Measurements from ENCODE around the gene CNRIP1. TPM values are rescaled to one million over a fixed set of nuclear protein-coding genes. Genes with fewer than 3 reads are reported as not detected.

CNRIP1 gene, protein sequence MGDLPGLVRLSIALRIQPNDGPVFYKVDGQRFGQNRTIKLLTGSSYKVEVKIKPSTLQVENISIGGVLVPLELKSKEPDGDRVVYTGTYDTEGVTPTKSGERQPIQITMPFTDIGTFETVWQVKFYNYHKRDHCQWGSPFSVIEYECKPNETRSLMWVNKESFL
- total RNA-seq: 10 to 100 TPM; 16.9 to 59.1 (median 40.2) TPM

- Histone ChIP-seq H3K4me1 (replicated peaks in 1 of 2) (peaks cover 0 to 9% of the 10 kb centered on the region in 2 donors), H3K27ac (peak within 1 kb of the TSS; percentile 90 to 91), H3K4me3 (peak within 1 kb of the TSS; percentile 52 to 74 (median 71))
- peak; percentile 64 to 82 (median 78) for ATAC-seq (replicated peaks in 6 of 8)
- 0% methylated on average over 1 to 3 of the region's 64 CpGs; no CpG with 5 or more reads in 5 of the 10 experiments for WGBS, 10 experiments
- in situ Hi-C loops (cut with MboI; ENCODE audit: low pct_unique_long_range_greater_than_20kb in 2 of 9, low sequenced_read_pairs in 9 of 9, unreplicated experiment in 9 of 9): loop anchor here in 1 of 9 experiments (25.0 kb wide), 1 partner anchor 118 kb away; no protein-coding TSS in a partner anchor
These were observed at the start of gene CNRIP1 for GRCh38 chr2:68319398-68320117. CNRIP1 (minus strand) TSS chr2:68319949; CDS start chr2:68319400, 549 bp downstream.

DNA sequence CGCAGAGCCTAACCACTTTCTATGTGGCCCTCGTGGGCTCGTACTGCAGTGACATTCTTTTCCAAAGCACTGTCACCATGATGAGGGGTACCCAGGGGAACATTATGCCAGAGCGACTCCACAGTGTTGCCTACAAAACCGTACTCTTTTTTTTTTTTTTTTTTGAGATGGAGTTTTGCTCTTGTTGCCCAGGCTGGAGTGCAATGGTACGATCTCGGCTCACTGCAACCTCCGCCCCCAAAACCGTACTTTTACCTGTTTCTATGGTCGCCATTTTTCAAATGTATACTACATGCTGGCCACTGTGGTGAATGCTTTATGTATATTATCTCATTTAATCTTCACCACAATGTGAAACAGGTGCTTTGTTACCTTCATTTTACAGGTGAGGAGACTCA is 49.6 kb upstream of the CNRIP1 start:
- no peak for ATAC-seq (replicated peaks in 6 of 8)

DNA sequence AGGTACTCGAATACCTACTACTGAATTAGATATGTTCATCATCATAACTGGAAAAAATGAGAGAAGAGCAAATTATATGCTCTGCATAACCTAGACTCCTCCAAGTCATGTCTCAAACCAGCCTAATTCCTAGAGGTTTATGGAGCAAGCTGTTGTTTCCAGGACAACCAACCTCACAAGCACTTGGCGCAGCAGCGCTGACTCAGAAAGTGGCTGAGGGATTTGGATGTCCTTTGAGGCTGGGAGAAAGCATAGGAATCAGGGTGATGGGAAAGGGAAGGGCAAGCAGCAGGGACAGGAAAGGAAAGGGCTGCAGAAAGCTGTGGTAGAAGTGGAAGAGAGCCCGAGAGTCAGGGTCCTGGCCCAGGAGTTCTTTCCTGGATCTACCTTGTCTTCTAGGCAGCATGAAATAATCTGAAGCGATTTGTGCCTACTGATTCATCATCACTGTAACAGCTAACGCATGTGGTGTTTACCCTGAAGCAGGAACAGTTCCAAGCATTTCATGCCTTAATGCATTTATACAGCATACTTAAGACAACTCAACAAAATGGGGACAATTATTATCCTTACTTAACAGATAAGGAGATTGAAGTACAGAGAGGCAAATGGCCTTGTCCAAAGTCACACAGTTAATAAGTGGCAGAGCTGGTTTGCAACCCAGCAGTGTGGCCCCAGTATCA is 49.0 kb upstream of the CNRIP1 start:
- Histone ChIP-seq H3K4me3 (no peak overlapping the region), H3K4me1 (replicated peaks in 1 of 2) (peaks cover 6 to 10% of the 10 kb centered on the region in 2 donors), H3K27ac (no peak overlapping the region)
- ATAC-seq (replicated peaks in 6 of 8): peak; percentile 25 to 99 (median 94)
- in situ Hi-C loops (cut with MboI; ENCODE audit: low pct_unique_long_range_greater_than_20kb in 2 of 9, low sequenced_read_pairs in 9 of 9, unreplicated experiment in 9 of 9): loop anchor here in 1 of 9 experiments (10.0 kb wide), 1 partner anchor 66 kb away; no protein-coding TSS in a partner anchor
- WGBS, 10 experiments: 48 to 100% (median 82%) methylated on average over 1 to 4 of the region's 6 CpGs; no CpG with 5 or more reads in 2 of the 10 experiments

More for the DNA sequence above, 49.6 kb upstream of the CNRIP1 start:
- WGBS, 10 experiments: 60 to 100% (median 80%) methylated on average over 1 to 9 of the region's 10 CpGs
- H3K4me3 ChIP-seq: no peak overlapping the region
- in situ Hi-C loops (cut with MboI; ENCODE audit: low pct_unique_long_range_greater_than_20kb in 2 of 9, low sequenced_read_pairs in 9 of 9, unreplicated experiment in 9 of 9): loop anchor here in 1 of 9 experiments (10.0 kb wide), 1 partner anchor 65 kb away; no protein-coding TSS in a partner anchor
- no peak overlapping the region for H3K27ac ChIP-seq
- H3K4me1 ChIP-seq (replicated peaks in 1 of 2): peaks cover 6 to 10% of the 10 kb centered on the region in 2 donors

DNA sequence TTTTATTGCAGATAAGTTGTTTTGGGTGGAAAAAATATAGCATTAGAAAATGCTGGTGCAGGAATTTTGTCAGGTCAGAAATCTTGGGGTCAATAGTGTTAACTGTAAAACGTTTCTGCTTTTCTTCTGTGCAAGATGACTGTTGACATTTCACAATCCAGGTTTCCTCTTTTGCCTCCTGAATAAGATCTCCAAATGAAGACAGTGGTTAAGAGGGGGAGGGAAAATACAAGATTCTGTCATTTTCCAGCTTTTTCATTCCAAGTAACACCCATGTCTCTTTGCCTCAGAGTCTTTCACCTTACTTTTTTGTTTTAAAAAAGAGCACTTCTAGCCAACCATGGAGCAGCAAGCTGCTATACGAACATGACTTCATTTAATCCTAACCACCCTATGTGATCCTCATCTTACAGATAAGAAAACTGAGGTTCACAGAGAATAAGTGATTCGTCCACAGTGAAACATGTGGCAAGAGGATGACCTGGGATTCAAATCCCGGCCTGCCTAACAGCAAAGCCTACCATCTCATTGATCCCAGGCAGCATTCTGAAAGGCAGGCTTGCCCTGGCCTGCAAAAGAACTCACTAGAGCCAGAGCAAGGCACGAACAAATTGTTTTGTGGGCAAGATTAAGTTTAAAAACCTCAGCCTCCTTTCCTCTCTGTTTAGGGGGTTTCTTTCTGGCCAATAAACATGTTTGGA is 48.4 kb upstream of the CNRIP1 start:
- Histone ChIP-seq H3K4me1 (replicated peaks in 1 of 2) (peaks cover 6 to 10% of the 10 kb centered on the region in 2 donors), H3K27ac (no peak overlapping the region), H3K4me3 (no peak overlapping the region)
- in situ Hi-C loops (cut with MboI; ENCODE audit: low pct_unique_long_range_greater_than_20kb in 2 of 9, low sequenced_read_pairs in 9 of 9, unreplicated experiment in 9 of 9): loop anchor here in 1 of 9 experiments (10.0 kb wide), 1 partner anchor 67 kb away; no protein-coding TSS in a partner anchor
- 13 to 100% (median 44%) methylated on average over 1 to 5 of the region's 5 CpGs; no CpG with 5 or more reads in 1 of the 10 experiments for WGBS, 10 experiments
- peak in 6 of 8 experiments; percentile 7 to 48 (median 20) for ATAC-seq (replicated peaks in 6 of 8)

GRCh38 chr2:68366083-68366560 is 46.4 kb upstream of the CNRIP1 start:
- in situ Hi-C loops (cut with MboI; ENCODE audit: low pct_unique_long_range_greater_than_20kb in 2 of 9, low sequenced_read_pairs in 9 of 9, unreplicated experiment in 9 of 9): loop anchor here in 1 of 9 experiments (10.0 kb wide), 1 partner anchor 69 kb away; no protein-coding TSS in a partner anchor
- 32 to 100% (median 80%) methylated on average over 1 to 4 of the region's 4 CpGs; no CpG with 5 or more reads in 1 of the 10 experiments for WGBS, 10 experiments
- ATAC-seq (replicated peaks in 6 of 8): no peak

GRCh38 chr2:68365087-68365486 is 45.3 kb upstream of the CNRIP1 start, which contains the start of gene PLEK:
PLEK (plus strand) TSS chr2:68365282; CDS start chr2:68365352, 70 bp downstream.
- Histone ChIP-seq H3K27ac (no peak within 1 kb of the TSS), H3K4me3 (no peak within 1 kb of the TSS), H3K4me1 (replicated peaks in 1 of 2) (peaks cover 6 to 10% of the 10 kb centered on the region in 2 donors)
- in situ Hi-C loops (cut with MboI; ENCODE audit: low pct_unique_long_range_greater_than_20kb in 2 of 9, low sequenced_read_pairs in 9 of 9, unreplicated experiment in 9 of 9): loop anchor here in 1 of 9 experiments (10.0 kb wide), 1 partner anchor 70 kb away; no protein-coding TSS in a partner anchor
- no peak for ATAC-seq (replicated peaks in 6 of 8)
- 90 to 100% (median 96%) methylated on average over 1 to 5 of the region's 7 CpGs; no CpG with 5 or more reads in 2 of the 10 experiments for WGBS, 10 experiments

More at GRCh38 chr2:68366083-68366560, 46.4 kb upstream of the CNRIP1 start:
- Histone ChIP-seq H3K4me1 (replicated peaks in 1 of 2) (peaks cover 6 to 10% of the 10 kb centered on the region in 2 donors), H3K27ac (no peak overlapping the region), H3K4me3 (no peak overlapping the region)

GRCh38 chr2:68363721-68364120 is 44.0 kb upstream of the CNRIP1 start:
- WGBS, 10 experiments: 79 to 100% (median 97%) methylated on average over 2 to 4 of the region's 4 CpGs; no CpG with 5 or more reads in 1 of the 10 experiments
- H3K4me3 ChIP-seq: no peak overlapping the region
- no peak for ATAC-seq (replicated peaks in 6 of 8)
- in situ Hi-C loops (cut with MboI; ENCODE audit: low pct_unique_long_range_greater_than_20kb in 2 of 9, low sequenced_read_pairs in 9 of 9, unreplicated experiment in 9 of 9): loop anchor here in 1 of 9 experiments (10.0 kb wide), 1 partner anchor 71 kb away; no protein-coding TSS in a partner anchor
- no peak overlapping the region for H3K27ac ChIP-seq
- H3K4me1 ChIP-seq (replicated peaks in 1 of 2): peaks cover 6 to 7% of the 10 kb centered on the region in 2 donors

- Histone ChIP-seq H3K4me1 (replicated peaks in 1 of 2) (peaks cover 3 to 5% of the 10 kb centered on the region in 2 donors), H3K4me3 (no peak overlapping the region), H3K27ac (no peak overlapping the region)
- ATAC-seq (replicated peaks in 6 of 8): no peak
- in situ Hi-C loops (cut with MboI; ENCODE audit: low pct_unique_long_range_greater_than_20kb in 2 of 9, low sequenced_read_pairs in 9 of 9, unreplicated experiment in 9 of 9): loop anchor here in 1 of 9 experiments (10.0 kb wide), 1 partner anchor 72 kb away; no protein-coding TSS in a partner anchor
- 67 to 100% (median 92%) methylated on average over 1 to 7 of the region's 7 CpGs; no CpG with 5 or more reads in 1 of the 10 experiments for WGBS, 10 experiments
These were observed 43.0 kb upstream of the CNRIP1 start for GRCh38 chr2:68362749-68363148.

DNA sequence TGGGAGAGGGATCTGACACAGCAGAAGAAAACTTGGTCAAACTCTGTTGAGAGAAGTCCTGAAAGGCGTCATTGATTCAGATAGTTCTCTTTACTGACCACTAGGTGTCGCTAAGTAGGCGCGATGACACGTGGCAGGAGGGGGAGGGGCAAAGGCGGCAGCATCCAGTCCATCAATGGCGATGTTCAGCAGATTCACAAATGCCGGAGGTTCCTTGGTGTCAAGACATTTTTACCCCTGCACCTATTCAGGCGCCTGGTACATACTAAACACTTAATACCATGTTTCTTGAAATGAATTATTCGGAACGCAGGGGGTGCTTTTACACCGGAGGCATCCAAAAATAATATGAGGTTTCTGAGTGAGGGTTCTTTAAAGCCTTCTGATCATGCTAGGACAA is 42.3 kb upstream of the CNRIP1 start:
- in situ Hi-C loops (cut with MboI; ENCODE audit: low pct_unique_long_range_greater_than_20kb in 2 of 9, low sequenced_read_pairs in 9 of 9, unreplicated experiment in 9 of 9): loop anchor here in 1 of 9 experiments (10.0 kb wide), 1 partner anchor 73 kb away; no protein-coding TSS in a partner anchor
- Histone ChIP-seq H3K4me1 (replicated peaks in 1 of 2) (peaks cover 8 to 10% of the 10 kb centered on the region in 2 donors), H3K4me3 (no peak overlapping the region), H3K27ac (no peak overlapping the region)
- ATAC-seq (replicated peaks in 6 of 8): peak in 3 of 8 experiments; percentile 64 to 72 (median 69)
- 10 to 100% (median 48%) methylated on average over 1 to 12 of the region's 12 CpGs; no CpG with 5 or more reads in 1 of the 10 experiments for WGBS, 10 experiments

DNA sequence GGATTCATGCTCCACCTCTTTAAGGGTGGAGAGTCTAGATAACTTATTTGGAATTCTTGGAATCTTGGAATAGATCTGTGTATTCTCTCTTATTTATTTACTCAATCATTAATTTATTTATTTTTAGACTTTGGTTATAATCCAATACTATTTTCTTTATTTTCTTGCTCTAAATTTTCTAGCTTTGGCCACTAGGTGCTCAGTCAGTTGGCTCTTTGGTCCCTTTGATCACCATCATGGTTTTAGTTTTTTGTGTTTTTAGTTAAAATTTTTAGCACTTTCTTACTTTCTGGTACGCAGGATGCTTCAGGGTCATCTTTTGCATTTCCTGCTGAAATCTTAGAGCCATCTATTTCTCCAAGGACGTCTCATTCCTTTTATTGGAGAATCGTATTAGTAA is 40.1 kb upstream of the CNRIP1 start:
- Histone ChIP-seq H3K4me1 (replicated peaks in 1 of 2) (peaks cover 8 to 12% of the 10 kb centered on the region in 2 donors), H3K4me3 (no peak overlapping the region), H3K27ac (no peak overlapping the region)
- 50 to 97% (median 78%) methylated on average over 2 to 3 of the region's 3 CpGs; no CpG with 5 or more reads in 2 of the 10 experiments for WGBS, 10 experiments
- no peak for ATAC-seq (replicated peaks in 6 of 8)
- in situ Hi-C loops (cut with MboI; ENCODE audit: low pct_unique_long_range_greater_than_20kb in 2 of 9, low sequenced_read_pairs in 9 of 9, unreplicated experiment in 9 of 9): loop anchor here in 1 of 9 experiments (10.0 kb wide), 1 partner anchor 75 kb away; no protein-coding TSS in a partner anchor

DNA sequence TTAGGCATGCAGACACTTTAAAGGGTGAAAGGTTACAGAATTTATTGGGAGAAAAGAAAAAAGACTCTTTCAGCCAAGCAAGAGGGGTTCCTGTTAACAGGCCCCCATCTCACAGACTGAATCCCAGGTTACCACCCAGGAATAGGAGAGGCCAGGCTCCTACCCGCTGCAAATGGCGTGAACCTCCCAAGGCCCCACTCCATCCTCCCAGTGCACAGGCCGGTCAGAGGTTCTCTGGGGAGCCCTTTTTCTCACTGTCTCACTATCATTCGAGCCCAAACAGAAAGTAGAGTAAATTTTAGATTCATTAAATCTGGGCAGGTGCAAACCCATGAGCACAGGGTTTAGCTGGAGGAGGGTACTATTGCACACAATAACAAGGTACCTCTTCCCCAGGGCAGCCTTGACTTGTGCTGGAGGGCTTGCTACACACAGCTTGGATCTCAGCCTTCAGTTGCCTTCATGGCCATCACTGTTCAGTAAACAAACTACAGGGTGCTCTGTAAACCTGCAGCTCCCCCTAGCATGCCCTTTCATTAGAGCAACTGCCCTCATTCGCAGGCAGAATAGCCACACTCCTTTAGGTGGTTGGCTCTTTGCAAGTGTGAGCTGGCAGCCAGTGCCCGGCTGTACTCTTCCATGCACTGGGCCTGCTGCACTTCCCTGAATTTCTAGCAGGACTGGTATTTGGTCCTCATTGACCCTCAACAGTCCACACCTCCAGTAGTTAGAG is 38.0 kb upstream of the CNRIP1 start:
- no peak overlapping the region for H3K4me3 ChIP-seq
- peak overlapping the region in 1 of 2 donors; percentile 43 for H3K27ac ChIP-seq
- peaks cover 8 to 12% of the 10 kb centered on the region in 2 donors for H3K4me1 ChIP-seq (replicated peaks in 1 of 2)
- peak; percentile 86 to 99 (median 95) for ATAC-seq (replicated peaks in 6 of 8)
- 20 to 83% (median 60%) methylated on average over 1 to 5 of the region's 6 CpGs; no CpG with 5 or more reads in 1 of the 10 experiments for WGBS, 10 experiments
- in situ Hi-C loops (cut with MboI; ENCODE audit: low pct_unique_long_range_greater_than_20kb in 2 of 9, low sequenced_read_pairs in 9 of 9, unreplicated experiment in 9 of 9): no loop called here
